ENCODE data around the gene XRN2.
A peak's percentile ranks its signal among the peaks of the same experiment; 100 is the strongest.

Gene XRN2

GRCh38 chr20:21388566-21388965 lies 85.4 kb downstream of the XRN2 start:
- Histone ChIP-seq H3K4me3 (ENCODE audit: low read length in 2 of 2) (no peak overlapping the region), H2AFZ (ENCODE audit: low read length) (no peak overlapping the region), H2AK5ac (ENCODE audit: low read depth, low read length) (no peak overlapping the region), H3K18ac (ENCODE audit: low read length) (no peak overlapping the region), H3K9me3 (replicated peaks in 1 of 2; ENCODE audit: control insufficient read depth in 2 of 2, insufficient read depth in 1 of 2, low read depth in 1 of 2, low read length in 2 of 2) (peaks cover 0 to 3% of the 10 kb centered on the region in 2 donors), H3K9ac (ENCODE audit: low read depth, low read length, poor library complexity) (no peak overlapping the region), H4K8ac (ENCODE audit: low read depth, low read length) (no peak overlapping the region), H3K36me3 (replicated peaks in 1 of 2; ENCODE audit: control insufficient read depth in 2 of 2, insufficient read depth in 2 of 2, low read length in 2 of 2) (peaks cover 3 to 73% of the 10 kb centered on the region in 2 donors), H2BK12ac (ENCODE audit: low read length) (no peak overlapping the region), H4K91ac (ENCODE audit: low read depth, low read length, poor library complexity) (no peak overlapping the region), H2BK5ac (ENCODE audit: low read length) (no peak overlapping the region), H3K27me3 (ENCODE audit: control insufficient read depth in 3 of 3, insufficient read depth in 3 of 3, low read depth in 1 of 3, low read length in 3 of 3) (peaks cover 0 to 34% (median 28%) of the 10 kb centered on the region in 3 experiments), H3K4me1 (ENCODE audit: control insufficient read depth in 2 of 2, insufficient read depth in 1 of 2, low read depth in 1 of 2, low read length in 2 of 2) (peaks cover 0 to 9% of the 10 kb centered on the region in 2 donors), H2BK120ac (ENCODE audit: low read depth, low read length) (no peak overlapping the region), H3K14ac (ENCODE audit: low read length) (no peak overlapping the region), H3K27ac (replicated peaks; ENCODE audit: low read length) (no peak overlapping the region), H2BK15ac (ENCODE audit: low read length) (no peak overlapping the region), H3K4ac (ENCODE audit: low read length) (no peak overlapping the region), H3K79me1 (ENCODE audit: low read depth, low read length) (no peaks in the 10 kb centered on the region), H3K4me2 (ENCODE audit: insufficient read depth, low read length, poor library complexity, severe bottlenecking) (no peak overlapping the region), H3K23ac (ENCODE audit: low read depth, low read length, poor library complexity) (no peak overlapping the region)
- WGBS, 2 donors (ENCODE audit: extremely low coverage in 2 of 2, insufficient read length in 2 of 2, insufficient replicate concordance in 1 of 2), result no CpG with 5 or more reads among the region's 1 CpG
- DNase-seq (ENCODE audit: low spot score), result no peak

GRCh38 chr20:21389368-21389767 lies 86.2 kb downstream of the XRN2 start:
- no peak overlapping the region for H2BK15ac ChIP-seq (ENCODE audit: low read length)
- peaks cover 0 to 3% of the 10 kb centered on the region in 2 donors for H3K9me3 ChIP-seq (replicated peaks in 1 of 2; ENCODE audit: control insufficient read depth in 2 of 2, insufficient read depth in 1 of 2, low read depth in 1 of 2, low read length in 2 of 2)
- no peak overlapping the region for H4K8ac ChIP-seq (ENCODE audit: low read depth, low read length)
- H2BK5ac ChIP-seq (ENCODE audit: low read length), result no peak overlapping the region
- H2BK120ac ChIP-seq (ENCODE audit: low read depth, low read length), result no peak overlapping the region
- no peaks in the 10 kb centered on the region for H3K79me1 ChIP-seq (ENCODE audit: low read depth, low read length)
- no peak overlapping the region for H3K27ac ChIP-seq (replicated peaks; ENCODE audit: low read length)
- H3K27me3 ChIP-seq (ENCODE audit: control insufficient read depth in 3 of 3, insufficient read depth in 3 of 3, low read depth in 1 of 3, low read length in 3 of 3), result peaks cover 0 to 42% (median 28%) of the 10 kb centered on the region in 3 experiments
- H3K9ac ChIP-seq (ENCODE audit: low read depth, low read length, poor library complexity), result no peak overlapping the region
- no peak overlapping the region for H3K4ac ChIP-seq (ENCODE audit: low read length)
- no peak overlapping the region for H3K18ac ChIP-seq (ENCODE audit: low read length)
- peaks cover 0 to 9% of the 10 kb centered on the region in 2 donors for H3K4me1 ChIP-seq (ENCODE audit: control insufficient read depth in 2 of 2, insufficient read depth in 1 of 2, low read depth in 1 of 2, low read length in 2 of 2)
- H3K14ac ChIP-seq (ENCODE audit: low read length), result no peak overlapping the region
- H3K4me3 ChIP-seq (ENCODE audit: low read length in 2 of 2), result no peak overlapping the region
- H2AFZ ChIP-seq (ENCODE audit: low read length), result no peak overlapping the region
- peaks cover 3 to 65% of the 10 kb centered on the region in 2 donors for H3K36me3 ChIP-seq (replicated peaks in 1 of 2; ENCODE audit: control insufficient read depth in 2 of 2, insufficient read depth in 2 of 2, low read length in 2 of 2)
- WGBS, 2 donors (ENCODE audit: extremely low coverage in 2 of 2, insufficient read length in 2 of 2, insufficient replicate concordance in 1 of 2), result no CpG with 5 or more reads among the region's 1 CpG
- H4K91ac ChIP-seq (ENCODE audit: low read depth, low read length, poor library complexity), result no peak overlapping the region
- no peak overlapping the region for H2BK12ac ChIP-seq (ENCODE audit: low read length)
- no peak for DNase-seq (ENCODE audit: low spot score)
- no peak overlapping the region for H2AK5ac ChIP-seq (ENCODE audit: low read depth, low read length)
- no peak overlapping the region for H3K4me2 ChIP-seq (ENCODE audit: insufficient read depth, low read length, poor library complexity, severe bottlenecking)
- H3K23ac ChIP-seq (ENCODE audit: low read depth, low read length, poor library complexity), result no peak overlapping the region

GRCh38 chr20:21390768-21391167 lies 87.6 kb downstream of the XRN2 start:
- H3K27ac ChIP-seq (replicated peaks; ENCODE audit: low read length), result no peak overlapping the region
- H3K4me2 ChIP-seq (ENCODE audit: insufficient read depth, low read length, poor library complexity, severe bottlenecking), result no peak overlapping the region
- no peak overlapping the region for H3K23ac ChIP-seq (ENCODE audit: low read depth, low read length, poor library complexity)
- peaks cover 0 to 3% of the 10 kb centered on the region in 2 donors for H3K9me3 ChIP-seq (replicated peaks in 1 of 2; ENCODE audit: control insufficient read depth in 2 of 2, insufficient read depth in 1 of 2, low read depth in 1 of 2, low read length in 2 of 2)
- no peak overlapping the region for H2BK5ac ChIP-seq (ENCODE audit: low read length)
- no peak overlapping the region for H3K4me3 ChIP-seq (ENCODE audit: low read length in 2 of 2)
- H3K18ac ChIP-seq (ENCODE audit: low read length), result no peak overlapping the region
- WGBS, 2 donors (ENCODE audit: extremely low coverage in 2 of 2, insufficient read length in 2 of 2, insufficient replicate concordance in 1 of 2), result no CpG with 5 or more reads among the region's 7 CpGs
- no peaks in the 10 kb centered on the region for H3K79me1 ChIP-seq (ENCODE audit: low read depth, low read length)
- no peak for DNase-seq (ENCODE audit: low spot score)
- peaks cover 0 to 8% of the 10 kb centered on the region in 2 donors for H3K4me1 ChIP-seq (ENCODE audit: control insufficient read depth in 2 of 2, insufficient read depth in 1 of 2, low read depth in 1 of 2, low read length in 2 of 2)
- peaks cover 3 to 52% of the 10 kb centered on the region in 2 donors for H3K36me3 ChIP-seq (replicated peaks in 1 of 2; ENCODE audit: control insufficient read depth in 2 of 2, insufficient read depth in 2 of 2, low read length in 2 of 2)
- H2BK12ac ChIP-seq (ENCODE audit: low read length), result no peak overlapping the region
- no peak overlapping the region for H4K91ac ChIP-seq (ENCODE audit: low read depth, low read length, poor library complexity)
- no peak overlapping the region for H3K4ac ChIP-seq (ENCODE audit: low read length)
- no peak overlapping the region for H3K9ac ChIP-seq (ENCODE audit: low read depth, low read length, poor library complexity)
- H2AFZ ChIP-seq (ENCODE audit: low read length), result no peak overlapping the region
- peaks cover 4 to 56% (median 34%) of the 10 kb centered on the region in 3 experiments for H3K27me3 ChIP-seq (ENCODE audit: control insufficient read depth in 3 of 3, insufficient read depth in 3 of 3, low read depth in 1 of 3, low read length in 3 of 3)
- no peak overlapping the region for H4K8ac ChIP-seq (ENCODE audit: low read depth, low read length)
- H2BK15ac ChIP-seq (ENCODE audit: low read length), result no peak overlapping the region
- no peak overlapping the region for H2BK120ac ChIP-seq (ENCODE audit: low read depth, low read length)
- no peak overlapping the region for H2AK5ac ChIP-seq (ENCODE audit: low read depth, low read length)
- no peak overlapping the region for H3K14ac ChIP-seq (ENCODE audit: low read length)

- Histone ChIP-seq H3K79me1 (ENCODE audit: low read depth, low read length) (no peaks in the 10 kb centered on the region), H3K4me2 (ENCODE audit: insufficient read depth, low read length, poor library complexity, severe bottlenecking) (peak overlapping the region; percentile 61), H3K27ac (replicated peaks; ENCODE audit: low read length) (no peak overlapping the region), H2BK12ac (ENCODE audit: low read length) (no peak overlapping the region), H3K23ac (ENCODE audit: low read depth, low read length, poor library complexity) (no peak overlapping the region), H3K4me3 (ENCODE audit: low read length in 2 of 2) (no peak overlapping the region), H4K91ac (ENCODE audit: low read depth, low read length, poor library complexity) (no peak overlapping the region), H2BK15ac (ENCODE audit: low read length) (no peak overlapping the region), H3K4ac (ENCODE audit: low read length) (no peak overlapping the region), H3K27me3 (ENCODE audit: control insufficient read depth in 3 of 3, insufficient read depth in 3 of 3, low read depth in 1 of 3, low read length in 3 of 3) (peaks cover 10 to 62% (median 40%) of the 10 kb centered on the region in 3 experiments), H3K9ac (ENCODE audit: low read depth, low read length, poor library complexity) (no peak overlapping the region), H3K18ac (ENCODE audit: low read length) (peak overlapping the region; percentile 92), H2AFZ (ENCODE audit: low read length) (no peak overlapping the region), H3K14ac (ENCODE audit: low read length) (no peak overlapping the region), H3K4me1 (ENCODE audit: control insufficient read depth in 2 of 2, insufficient read depth in 1 of 2, low read depth in 1 of 2, low read length in 2 of 2) (peaks cover 0 to 6% of the 10 kb centered on the region in 2 donors), H2BK120ac (ENCODE audit: low read depth, low read length) (no peak overlapping the region), H3K36me3 (replicated peaks in 1 of 2; ENCODE audit: control insufficient read depth in 2 of 2, insufficient read depth in 2 of 2, low read length in 2 of 2) (peaks cover 3 to 46% of the 10 kb centered on the region in 2 donors), H2BK5ac (ENCODE audit: low read length) (no peak overlapping the region), H4K8ac (ENCODE audit: low read depth, low read length) (no peak overlapping the region), H3K9me3 (replicated peaks in 1 of 2; ENCODE audit: control insufficient read depth in 2 of 2, insufficient read depth in 1 of 2, low read depth in 1 of 2, low read length in 2 of 2) (peaks cover 0 to 3% of the 10 kb centered on the region in 2 donors), H2AK5ac (ENCODE audit: low read depth, low read length) (no peak overlapping the region)
- no CpG with 5 or more reads among the region's 61 CpGs for WGBS, 2 donors (ENCODE audit: extremely low coverage in 2 of 2, insufficient read length in 2 of 2, insufficient replicate concordance in 1 of 2)
- DNase-seq (ENCODE audit: low spot score), result no peak
Observed at GRCh38 chr20:21391185-21391971, 88.2 kb downstream of the XRN2 start.
